HG03064 (cell line): Measurements from ENCODE around the gene CHST14.

ENCODE experiments used
- ATAC-seq: cut with Tn5 transposase; IDR thresholded peaks from one replicate; pipeline ENCODE4 v1.9.1; 2021; ENCODE audit warnings: low read depth; ENCODE audit not compliant: unreplicated experiment

The CHST14 gene

GRCh38 chr15:40460404-40460803 lies 10.4 kb upstream of the CHST14 start:
- ATAC-seq = no peak

- ATAC-seq = no peak
Observed at GRCh38 chr15:40461958-40462357, 8.8 kb upstream of the CHST14 start.

DNA sequence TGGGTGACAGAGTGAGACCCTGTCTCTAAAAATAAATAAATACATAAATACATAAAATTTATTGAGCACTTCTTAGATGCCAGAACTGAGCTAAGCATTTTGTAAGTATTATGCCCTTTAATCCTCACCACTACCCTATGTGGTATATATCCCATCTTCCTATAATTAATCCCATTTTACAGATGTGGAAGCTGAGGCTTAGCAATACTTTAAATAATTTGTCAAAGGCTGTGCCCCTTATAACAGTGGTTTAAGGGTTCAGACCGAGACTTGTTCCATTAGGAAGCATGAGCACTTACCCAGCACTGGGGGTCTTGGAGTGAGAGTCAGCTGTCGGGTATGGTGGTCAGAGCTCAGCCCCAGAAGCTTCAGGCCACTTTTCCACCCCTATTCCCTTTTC lies 7.5 kb upstream of the CHST14 start:
- no peak for ATAC-seq

DNA sequence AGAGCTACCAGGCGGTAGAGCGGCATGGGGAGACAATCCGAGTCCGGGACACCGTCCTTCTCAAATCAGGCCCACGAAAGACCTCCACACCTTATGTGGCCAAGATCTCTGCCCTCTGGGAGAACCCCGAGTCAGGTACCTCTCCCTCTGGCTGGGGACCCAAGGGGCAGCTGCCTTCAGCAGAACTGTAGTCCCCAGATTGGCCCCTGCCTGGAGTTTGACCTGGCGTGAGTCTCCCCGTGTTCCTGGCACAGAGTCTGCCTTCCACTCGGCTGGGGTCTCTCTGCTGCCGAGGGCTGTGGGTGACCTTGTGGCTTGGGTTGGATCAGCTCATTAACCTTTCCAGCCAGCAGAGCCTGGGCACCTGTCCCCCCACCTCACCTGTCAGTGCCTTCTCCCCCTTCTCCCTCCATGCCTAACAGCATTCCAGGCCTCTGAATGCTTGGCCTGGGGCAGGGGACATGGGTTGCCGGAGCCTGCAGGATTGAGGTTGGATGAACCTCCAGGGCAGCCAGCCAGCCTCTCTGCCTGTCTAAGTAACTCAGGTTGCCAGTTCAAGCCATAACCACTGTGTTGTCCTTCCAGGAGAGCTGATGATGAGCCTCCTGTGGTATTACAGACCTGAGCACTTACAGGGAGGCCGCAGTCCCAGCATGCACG lies 6.8 kb upstream of the CHST14 start:
- ATAC-seq = no peak

GRCh38 chr15:40464595-40465185 lies 6.1 kb upstream of the CHST14 start:
- ATAC-seq = no peak

- no peak for ATAC-seq
Observed at GRCh38 chr15:40465939-40466338, 4.8 kb upstream of the CHST14 start.

GRCh38 chr15:40466426-40467260 lies 4.1 kb upstream of the CHST14 start:
- no peak for ATAC-seq

- ATAC-seq = no peak
Observed at GRCh38 chr15:40467261-40467615, 3.5 kb upstream of the CHST14 start.

DNA sequence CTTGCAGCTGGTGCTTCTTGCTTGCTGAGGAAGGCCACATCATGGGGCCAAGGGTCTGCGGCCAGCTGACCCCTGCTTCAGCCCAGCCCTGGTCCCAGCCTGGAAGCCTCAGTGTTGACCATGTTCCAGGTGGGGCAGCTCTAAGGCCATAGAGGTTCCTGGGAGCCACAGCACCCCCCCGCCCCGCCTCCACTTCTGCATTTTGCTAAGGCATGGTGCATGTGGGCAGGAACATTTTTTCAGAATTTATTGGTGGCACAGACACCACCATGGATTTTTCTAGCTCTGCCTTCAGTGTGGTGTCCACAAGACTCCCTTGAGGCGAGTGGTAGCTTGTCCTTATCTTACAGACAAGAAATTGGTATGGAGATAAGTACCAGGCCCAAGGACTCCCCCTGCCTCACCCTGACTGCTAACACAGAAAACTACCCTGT lies 1.9 kb upstream of the CHST14 start:
- ATAC-seq = no peak

DNA sequence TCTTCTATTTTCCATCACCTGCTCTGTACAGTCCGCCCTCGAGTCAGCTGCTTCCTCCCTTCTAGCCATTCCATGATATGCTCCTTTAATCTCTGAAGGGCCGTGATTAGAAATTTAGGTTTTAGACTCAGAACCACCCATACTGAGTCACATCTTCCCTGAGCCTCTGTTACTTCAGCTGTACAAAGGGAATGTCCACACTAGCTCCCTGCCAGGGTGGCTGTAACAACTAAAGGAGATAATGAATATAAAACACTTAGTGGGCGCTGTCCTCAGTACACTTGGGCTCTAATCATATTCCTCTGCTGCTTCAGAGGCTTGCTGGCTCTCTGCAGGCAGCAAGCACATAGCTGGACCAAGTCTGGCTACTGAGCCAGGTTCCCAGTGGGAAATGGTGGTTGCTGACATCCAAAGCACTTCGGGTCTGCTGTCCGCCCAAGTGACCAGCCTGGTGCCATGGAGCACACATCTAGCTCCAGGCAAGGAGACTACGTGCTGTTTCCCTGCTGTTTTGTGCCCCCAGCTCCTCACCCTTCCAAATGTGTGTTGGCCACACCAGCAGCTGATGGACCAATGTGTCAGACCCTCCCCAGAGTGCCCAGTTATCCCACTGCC lies 901 bp upstream of the CHST14 start:
- ATAC-seq = no peak

- no peak for ATAC-seq
Observed at GRCh38 chr15:40471105-40471807, 472 bp downstream of the CHST14 start.

DNA sequence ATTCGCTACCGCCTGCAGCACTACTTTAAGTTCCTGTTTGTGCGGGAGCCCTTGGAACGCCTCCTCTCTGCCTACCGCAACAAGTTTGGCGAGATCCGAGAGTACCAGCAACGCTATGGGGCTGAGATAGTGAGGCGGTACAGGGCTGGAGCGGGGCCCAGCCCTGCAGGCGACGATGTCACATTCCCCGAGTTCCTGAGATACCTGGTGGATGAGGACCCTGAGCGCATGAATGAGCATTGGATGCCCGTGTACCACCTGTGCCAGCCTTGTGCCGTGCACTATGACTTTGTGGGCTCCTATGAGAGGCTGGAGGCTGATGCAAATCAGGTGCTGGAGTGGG lies 995 bp downstream of the CHST14 start:
- no peak for ATAC-seq

GRCh38 chr15:40472171-40472727 lies 1.5 kb downstream of the CHST14 start:
- ATAC-seq = no peak

DNA sequence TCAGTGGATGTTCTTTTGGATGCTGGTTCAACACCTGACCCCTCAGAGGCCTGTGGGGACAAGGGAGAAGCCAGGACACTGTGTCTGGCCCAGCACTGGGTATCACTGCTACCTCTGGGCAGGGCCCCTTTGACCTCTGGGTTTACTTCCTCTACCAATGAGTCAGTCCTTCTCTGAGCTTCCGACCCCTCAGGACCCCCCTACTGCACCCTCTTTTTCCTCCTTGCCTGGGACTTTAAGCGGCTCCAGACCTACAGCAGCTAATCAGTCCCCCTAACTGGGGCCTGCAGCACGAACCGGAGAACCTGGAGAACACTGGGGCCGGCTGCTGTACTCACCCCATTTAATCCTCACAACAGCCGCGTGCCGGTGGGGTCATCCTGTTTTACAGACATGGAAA lies 3.8 kb downstream of the CHST14 start:
- ATAC-seq = no peak

GRCh38 chr15:40477642-40478327 lies 7.0 kb downstream of the CHST14 start:
- ATAC-seq = no peak

- ATAC-seq = no peak
Observed at GRCh38 chr15:40479024-40479423, 8.2 kb downstream of the CHST14 start.

- ATAC-seq = no peak
Observed at GRCh38 chr15:40481341-40482074, 10.7 kb downstream of the CHST14 start.

- no peak for ATAC-seq
Observed at GRCh38 chr15:40483919-40484318, 13.1 kb downstream of the CHST14 start.

DNA sequence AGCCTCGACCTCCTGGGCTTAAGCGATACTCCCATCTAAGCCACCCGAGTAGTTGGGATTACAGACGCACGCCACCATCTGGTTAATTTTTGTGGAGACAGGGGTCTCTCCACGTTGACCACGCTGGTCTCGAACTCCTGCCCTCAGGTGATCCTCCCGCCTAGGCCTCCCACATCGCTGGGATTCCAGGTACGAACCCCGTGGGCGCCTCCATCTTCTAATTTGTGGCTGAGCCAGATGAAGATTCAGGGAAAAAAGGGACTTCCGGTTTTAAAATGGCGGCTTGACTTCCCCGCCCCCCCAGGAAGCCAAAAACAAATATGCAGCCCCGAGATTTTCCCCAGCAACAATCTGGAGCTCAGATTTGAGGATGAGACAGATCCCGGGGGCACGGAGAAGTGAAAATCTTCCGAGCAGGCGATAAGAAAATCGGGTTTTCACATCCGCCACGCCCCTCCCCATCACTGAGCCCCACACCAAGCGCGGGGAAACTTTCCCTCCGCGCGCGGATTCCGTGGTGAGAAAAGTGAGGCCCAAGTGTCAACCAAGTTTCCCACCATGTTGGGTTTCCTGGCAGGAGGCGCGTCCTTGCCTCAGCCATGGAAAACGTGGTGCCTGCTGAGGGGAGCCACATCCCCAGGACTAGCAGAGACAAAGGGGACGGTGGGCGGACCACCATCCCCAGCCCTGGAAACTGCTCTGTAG lies 15.4 kb downstream of the CHST14 start:
- ATAC-seq = no peak
